PC-3 (cell line): ENCODE results near the gene MRM2. TPM values are rescaled to one million over a fixed set of nuclear protein-coding genes. Genes with fewer than 3 reads are reported as not detected.

Experiments
- ATAC-seq: fragments of 200-7000 bp; cut with Tn5 transposase; 2 replicates; pipeline ENCODE4 v1.9.1; 2020; ENCODE audit warnings: mild to moderate bottlenecking, moderate library complexity
- BruUV-seq: library from RNA; stranded (reverse); fragments of 400-500 nt; replicated peaks from 2 replicates; lab custom pipeline; 2021; lab: Mats Ljungman, UMichigan
- CTCF ChIA-PET: fragments of 300-600 bp; sonication (Branson Sonifier 250); formaldehyde crosslinking; loops from one replicate; lab custom pipeline; 2022; ENCODE audit warnings: antibody characterized with exemption; lab: Charles Lee
- POLR2A ChIA-PET: fragments of 300-600 bp; sonication (Branson Sonifier 250); formaldehyde crosslinking; loops from one replicate; lab custom pipeline; 2022; ENCODE audit warnings: antibody characterized with exemption; ENCODE audit not compliant: unreplicated experiment; lab: Charles Lee
- DNase-seq: peaks from one replicate; pipeline ENCODE4 v3.0.0-alpha.2; 2015
- H2AFZ ChIP-seq: fragments of 300-600 bp; sonication (generic); 2 replicates; pipeline ENCODE4 v1.6.0; 2016; ENCODE audit warnings: antibody characterized with exemption, low read length
- H3F3A ChIP-seq: fragments of 300-600 bp; sonication (generic); one replicate; pipeline ENCODE4 v1.6.0; 2017; ENCODE audit warnings: antibody characterized with exemption, low read length, control low read depth, mild to moderate bottlenecking; ENCODE audit not compliant: unreplicated experiment
- H3K27ac ChIP-seq: fragments of 300-600 bp; sonication (generic); 2 replicates; pipeline ENCODE4 v1.5.1; 2016; ENCODE audit warnings: mild to moderate bottlenecking, low read length
- H3K27me3 ChIP-seq: fragments of 300-600 bp; sonication (generic); 2 replicates; pipeline ENCODE4 v1.6.1; 2016; ENCODE audit warnings: low read length, mixed read lengths
- H3K36me3 ChIP-seq: fragments of 300-600 bp; sonication (generic); 2 replicates; pipeline ENCODE4 v1.6.1; 2016; ENCODE audit warnings: low read depth, mixed run types, low read length, mixed read lengths
- H3K4me1 ChIP-seq: fragments of 300-600 bp; sonication (generic); 2 replicates; pipeline ENCODE4 v1.5.1; 2016; ENCODE audit warnings: low read length; ENCODE audit not compliant: insufficient read depth
- H3K4me2 ChIP-seq: fragments of 300-600 bp; sonication (generic); 2 replicates; pipeline ENCODE4 v1.6.0; 2016; ENCODE audit warnings: low read length
- H3K4me3 ChIP-seq: fragments of 300-600 bp; sonication (generic); 2 replicates; pipeline ENCODE4 v1.5.1; 2016; ENCODE audit warnings: mild to moderate bottlenecking, low read length, mixed read lengths
- H3K79me2 ChIP-seq: fragments of 300-600 bp; sonication (generic); 2 replicates; pipeline ENCODE4 v1.6.1; 2017; ENCODE audit warnings: low read length, mixed read lengths
- H3K9ac ChIP-seq: fragments of 300-600 bp; sonication (generic); 2 replicates; pipeline ENCODE4 v1.6.0; 2016; ENCODE audit warnings: mild to moderate bottlenecking, low read length
- H3K9me2 ChIP-seq: fragments of 300-600 bp; sonication (generic); replicated peaks from 2 replicates; pipeline ENCODE4 v1.6.1; 2016; ENCODE audit warnings: mixed run types, low read length, mixed read lengths
- H3K9me3 ChIP-seq: fragments of 300-600 bp; sonication (generic); 2 replicates; pipeline ENCODE4 v1.6.1; 2016; ENCODE audit warnings: low read length, mixed read lengths
- H4K20me1 ChIP-seq: fragments of 300-600 bp; sonication (generic); 2 replicates; pipeline ENCODE4 v1.6.1; 2016; ENCODE audit warnings: low read length, mixed read lengths
- EZH2 ChIP-seq: fragments of 300-600 bp; sonication (generic); IDR thresholded peaks from one replicate; pipeline ENCODE4 v1.6.1; 2017; ENCODE audit warnings: antibody characterized with exemption, mild to moderate bottlenecking, low read length; ENCODE audit not compliant: unreplicated experiment
- EZH2phosphoT487 ChIP-seq: fragments of 300-600 bp; sonication (generic); IDR thresholded peaks from 2 replicates; pipeline ENCODE4 v1.6.1; 2018; ENCODE audit warnings: mild to moderate bottlenecking, antibody characterized with exemption, low read length, borderline replicate concordance
- intact Hi-C: fragments of 100-400 bp; cut with micrococcal nuclease; formaldehyde crosslinking; loops from 2 replicates; pipeline ENCODE4 v1.9.0; 2023
- total RNA-seq: library from RNA; depleted of rRNA; stranded (reverse); fragments of >200 nt; gene quantifications from 2 replicates; pipeline ENCODE4 v1.2.3, GENCODE V29; 2014
- TF ChIP-seq, protein P1 (sequence below): fragments of 300-600 bp; sonication (generic); conservative IDR thresholded peaks from 2 replicates; pipeline ENCODE4 v1.5.1; 2017; ENCODE audit warnings: antibody characterized with exemption, low read depth, mild to moderate bottlenecking, low read length

MRM2 gene
- total RNA-seq, 1 experiment from 2014 or later, result 42.6 TPM

- Histone ChIP-seq H3F3A (no peaks in the 10 kb centered on the region), H4K20me1 (no peaks in the 10 kb centered on the region), H3K79me2 (no peaks in the 10 kb centered on the region), H3K27ac (no peak overlapping the region), H2AFZ (no peak overlapping the region), H3K36me3 (no peaks in the 10 kb centered on the region), H3K4me2 (no peak overlapping the region), H3K4me1 (peaks cover 35% of the 10 kb centered on the region), H3K9me2 (no peaks in the 10 kb centered on the region), H3K27me3 (no peaks in the 10 kb centered on the region), H3K4me3 (no peak overlapping the region), H3K9ac (no peak overlapping the region), H3K9me3 (no peaks in the 10 kb centered on the region)
- POLR2A ChIA-PET, result no interaction called here
- no TSS peak for BruUV-seq
- ATAC-seq, result no peak
- TF ChIP-seq EZH2 (no peak), EZH2phosphoT487 (no peak)
- TF ChIP-seq, protein P1, sequence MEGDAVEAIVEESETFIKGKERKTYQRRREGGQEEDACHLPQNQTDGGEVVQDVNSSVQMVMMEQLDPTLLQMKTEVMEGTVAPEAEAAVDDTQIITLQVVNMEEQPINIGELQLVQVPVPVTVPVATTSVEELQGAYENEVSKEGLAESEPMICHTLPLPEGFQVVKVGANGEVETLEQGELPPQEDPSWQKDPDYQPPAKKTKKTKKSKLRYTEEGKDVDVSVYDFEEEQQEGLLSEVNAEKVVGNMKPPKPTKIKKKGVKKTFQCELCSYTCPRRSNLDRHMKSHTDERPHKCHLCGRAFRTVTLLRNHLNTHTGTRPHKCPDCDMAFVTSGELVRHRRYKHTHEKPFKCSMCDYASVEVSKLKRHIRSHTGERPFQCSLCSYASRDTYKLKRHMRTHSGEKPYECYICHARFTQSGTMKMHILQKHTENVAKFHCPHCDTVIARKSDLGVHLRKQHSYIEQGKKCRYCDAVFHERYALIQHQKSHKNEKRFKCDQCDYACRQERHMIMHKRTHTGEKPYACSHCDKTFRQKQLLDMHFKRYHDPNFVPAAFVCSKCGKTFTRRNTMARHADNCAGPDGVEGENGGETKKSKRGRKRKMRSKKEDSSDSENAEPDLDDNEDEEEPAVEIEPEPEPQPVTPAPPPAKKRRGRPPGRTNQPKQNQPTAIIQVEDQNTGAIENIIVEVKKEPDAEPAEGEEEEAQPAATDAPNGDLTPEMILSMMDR, result no peak
- no peak for DNase-seq
- CTCF ChIA-PET, result no interaction called here
- intact Hi-C loops, result no loop called here
These were observed 17.5 kb upstream of the MRM2 start for GRCh38 chr7:2259480-2259879.

DNA sequence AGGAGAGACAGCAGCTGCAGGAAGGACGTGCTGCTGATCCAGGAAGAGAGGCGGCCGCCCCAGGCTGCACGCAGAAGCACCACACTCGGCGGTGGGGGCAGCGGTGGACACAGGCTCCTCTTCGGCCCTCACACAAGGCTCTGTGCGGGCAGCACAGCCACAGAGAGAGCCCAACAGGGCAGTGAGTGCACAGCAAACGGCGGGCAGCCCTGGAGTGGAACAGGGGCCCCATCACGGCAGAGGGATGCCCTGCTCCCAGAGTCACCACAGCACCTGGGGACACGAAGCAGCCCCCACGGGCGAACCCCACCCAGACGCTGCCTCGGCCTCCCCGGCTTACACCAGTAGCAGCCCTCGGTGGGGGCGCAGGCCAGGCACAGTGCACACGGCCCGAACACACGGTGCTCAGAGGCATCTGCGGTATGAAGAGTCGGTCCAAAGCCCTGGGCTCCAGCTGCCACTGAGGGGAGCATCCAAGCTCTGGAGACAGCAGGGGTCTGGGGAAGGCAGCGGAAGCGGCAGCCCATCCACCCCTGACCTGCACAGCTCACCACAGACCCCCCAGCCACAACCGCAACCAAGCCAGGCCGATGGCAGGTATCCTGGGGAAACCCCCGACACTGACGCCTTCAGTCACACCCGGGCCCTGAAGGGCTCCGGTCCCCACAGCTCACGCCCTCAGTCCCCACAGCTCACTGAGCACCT lies 16.8 kb upstream of the MRM2 start:
- Histone ChIP-seq H3K27me3 (no peaks in the 10 kb centered on the region), H3K27ac (no peak overlapping the region), H3K36me3 (no peaks in the 10 kb centered on the region), H3K9me2 (no peaks in the 10 kb centered on the region), H3K79me2 (no peaks in the 10 kb centered on the region), H2AFZ (no peak overlapping the region), H3K9ac (no peak overlapping the region), H3K9me3 (no peaks in the 10 kb centered on the region), H3K4me3 (no peak overlapping the region), H3K4me1 (peaks cover 35% of the 10 kb centered on the region), H4K20me1 (no peaks in the 10 kb centered on the region), H3F3A (no peaks in the 10 kb centered on the region), H3K4me2 (no peak overlapping the region)
- TF ChIP-seq EZH2 (no peak), EZH2phosphoT487 (no peak)
- TF ChIP-seq, protein P1, result no peak
- no TSS peak for BruUV-seq
- intact Hi-C loops, result no loop called here
- ATAC-seq, result no peak
- ChIA-PET CTCF (no interaction called here), POLR2A (no interaction called here)
- DNase-seq, result no peak

DNA sequence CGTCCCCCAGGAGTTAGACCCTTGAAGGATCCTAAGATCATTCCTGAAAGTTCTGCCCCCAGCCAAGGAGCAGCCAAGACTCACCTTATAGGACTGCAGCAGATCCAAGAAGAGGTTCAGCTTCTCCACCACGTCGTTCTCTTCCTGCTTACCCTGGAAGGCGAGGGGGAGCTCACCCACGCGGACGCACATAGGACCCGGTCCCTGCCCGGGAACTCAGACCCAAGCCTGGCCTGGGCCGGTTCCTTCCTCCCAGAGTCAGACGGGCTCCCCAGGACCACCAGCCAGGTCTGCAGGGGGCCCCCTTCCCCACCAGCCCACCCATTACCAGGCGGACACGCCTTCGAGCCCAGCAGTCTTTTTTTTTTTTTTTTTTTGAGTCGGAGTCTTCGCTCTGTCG lies 15.6 kb upstream of the MRM2 start:
- H3K4me1 ChIP-seq, result peaks cover 35% of the 10 kb centered on the region
- no peaks in the 10 kb centered on the region for H3K36me3 ChIP-seq
- no peak for DNase-seq
- no peak overlapping the region for H3K27ac ChIP-seq
- no peaks in the 10 kb centered on the region for H3K9me2 ChIP-seq
- no peak overlapping the region for H3K4me2 ChIP-seq
- no TSS peak for BruUV-seq
- no peaks in the 10 kb centered on the region for H3F3A ChIP-seq
- intact Hi-C loops, result no loop called here
- ChIA-PET POLR2A (no interaction called here), CTCF (no interaction called here)
- ATAC-seq, result no peak
- no peaks in the 10 kb centered on the region for H3K27me3 ChIP-seq
- TF ChIP-seq EZH2 (no peak), EZH2phosphoT487 (no peak)
- TF ChIP-seq, protein P1, result no peak
- H4K20me1 ChIP-seq, result no peaks in the 10 kb centered on the region
- H3K9me3 ChIP-seq, result no peaks in the 10 kb centered on the region
- no peaks in the 10 kb centered on the region for H3K79me2 ChIP-seq
- no peak overlapping the region for H3K9ac ChIP-seq
- H2AFZ ChIP-seq, result no peak overlapping the region
- no peak overlapping the region for H3K4me3 ChIP-seq
